K562 (cell line): ENCODE measurements around the gene CRABP2. TPM values are rescaled to one million over a fixed set of nuclear protein-coding genes. Genes with fewer than 3 reads are reported as not detected.

Source experiments
- CGGBP1 ChIP-seq: fragments of 250-450 bp; sonication (Bioruptor Pico); IDR thresholded peaks from 2 replicates; pipeline ENCODE4 v1.9.0; 2021; ENCODE audit warnings: mild to moderate bottlenecking
- CREBBP ChIP-seq: IDR thresholded peaks from one replicate; pipeline ENCODE4 v1.6.1; 2012; ENCODE audit warnings: low read depth, mild to moderate bottlenecking, control low read depth, inconsistent platforms, low read length
- FOXP1 ChIP-seq: sonication (generic); formaldehyde crosslinking; IDR thresholded peaks from 2 replicates; pipeline ENCODE4 v1.8.0; 2022; ENCODE audit warnings: mild to moderate bottlenecking, missing genetic modification reagents
- HNRNPK ChIP-seq: fragments of 200-400 bp; formaldehyde crosslinking; IDR thresholded peaks from one replicate; pipeline ENCODE4 v1.6.1; 2018; ENCODE audit warnings: mild to moderate bottlenecking, low read depth, low read length; ENCODE audit not compliant: poor library complexity, severe bottlenecking
- KLF1 ChIP-seq: fragments of 450-650 bp; IDR thresholded peaks from 2 replicates; pipeline ENCODE4 v1.6.1; 2016; ENCODE audit warnings: missing genetic modification characterization, missing compliant biosample characterization
- MAZ ChIP-seq, 2 experiments: fragments of 450-650 bp in 1 of 2; sonication (generic) in 1 of 2; formaldehyde crosslinking; IDR thresholded peaks in 1 of 2; conservative IDR thresholded peaks in 1 of 2; 2 replicates each; pipeline versions ENCODE4 v1.4.0 to v1.5.0; 2020; ENCODE audit warnings: mild to moderate bottlenecking in 1 of 2, missing genetic modification reagents in 1 of 2
- NR2C2 ChIP-seq, 2 experiments: fragments of 200-800 bp in 1 of 2; sonication (Bioruptor generic) in 1 of 2; sonication (generic) in 1 of 2; formaldehyde crosslinking in 1 of 2; IDR thresholded peaks; 2 replicates each; pipeline versions ENCODE4 v1.6.1 to v1.8.0; 2016 to 2022; ENCODE audit warnings: mild to moderate bottlenecking in 1 of 2, missing compliant biosample characterization in 1 of 2, missing genetic modification characterization in 1 of 2, missing genetic modification reagents in 1 of 2
- NR3C1 ChIP-seq: sonication (generic); formaldehyde crosslinking; IDR thresholded peaks from 2 replicates; pipeline ENCODE4 v1.8.1; 2022; ENCODE audit warnings: missing genetic modification reagents
- NR4A1 ChIP-seq, 2 experiments: fragments of 250-450 bp in 1 of 2; fragments of 450-650 bp in 1 of 2; sonication (Bioruptor Pico) in 1 of 2; IDR thresholded peaks; 2 replicates each; pipeline versions ENCODE4 v1.4.0 to v1.6.1; 2016 to 2020; ENCODE audit warnings: mild to moderate bottlenecking in 2 of 2, missing compliant biosample characterization in 1 of 2, missing genetic modification characterization in 1 of 2, moderate library complexity in 1 of 2
- PREB ChIP-seq: sonication (generic); formaldehyde crosslinking; IDR thresholded peaks from 2 replicates; pipeline ENCODE4 v1.8.1; 2023; ENCODE audit warnings: mild to moderate bottlenecking, missing genetic modification reagents
- RNF219 ChIP-seq: fragments of 250-450 bp; sonication (Bioruptor Pico); IDR thresholded peaks from 2 replicates; pipeline ENCODE4 v1.5.0; 2022; ENCODE audit warnings: mild to moderate bottlenecking
- SETDB1 ChIP-seq: IDR thresholded peaks from one replicate; pipeline ENCODE4 v1.6.1; 2012; ENCODE audit warnings: low read length, control low read depth, inconsistent platforms
- SFPQ ChIP-seq: fragments of 200-400 bp; formaldehyde crosslinking; IDR thresholded peaks from 2 replicates; pipeline ENCODE4 v1.6.1; 2017; ENCODE audit warnings: mild to moderate bottlenecking, low read depth, low read length, moderate library complexity
- TBL1XR1 ChIP-seq, 2 experiments: IDR thresholded peaks; 2 replicates each; pipeline ENCODE4 v1.6.1; 2012; ENCODE audit warnings: improper control_type of control experiment in 2 of 2, low read length in 2 of 2, mild to moderate bottlenecking in 1 of 2
- TEAD1 ChIP-seq, 2 experiments: fragments of 450-650 bp in 1 of 2; sonication (generic) in 1 of 2; formaldehyde crosslinking; IDR thresholded peaks; 2 replicates each; pipeline versions ENCODE4 v1.4.0 to v1.8.0; 2020 to 2022; ENCODE audit warnings: mild to moderate bottlenecking in 2 of 2, missing genetic modification reagents in 1 of 2
- TEAD4 ChIP-seq, 2 experiments: sonication (generic) in 1 of 2; formaldehyde crosslinking in 1 of 2; IDR thresholded peaks; 2 replicates each; pipeline versions ENCODE4 v1.6.1 to v1.8.0; 2012 to 2022; ENCODE audit warnings: borderline replicate concordance in 1 of 2, inconsistent platforms in 1 of 2, low read length in 1 of 2, mild to moderate bottlenecking in 1 of 2, missing genetic modification reagents in 1 of 2
- ZBTB7A ChIP-seq: IDR thresholded peaks from 2 replicates; pipeline ENCODE4 v1.6.1; 2011; ENCODE audit warnings: low read depth, mild to moderate bottlenecking, low read length, moderate library complexity, borderline replicate concordance; ENCODE audit not compliant: control insufficient read depth
- ZNF41 ChIP-seq: fragments of 250-450 bp; sonication (Bioruptor Pico); conservative IDR thresholded peaks from 2 replicates; pipeline ENCODE4 v1.4.0; 2020; ENCODE audit warnings: mild to moderate bottlenecking
- ZNF551 ChIP-seq: fragments of 250-450 bp; sonication (Bioruptor Pico); IDR thresholded peaks from 2 replicates; pipeline ENCODE4 v1.5.0; 2021; ENCODE audit warnings: mild to moderate bottlenecking, moderate library complexity
- ZNF696 ChIP-seq: fragments of 250-450 bp; sonication (Bioruptor Pico); conservative IDR thresholded peaks from 2 replicates; pipeline ENCODE4 v1.4.0; 2020; ENCODE audit warnings: mild to moderate bottlenecking, moderate library complexity
- polyA plus RNA-seq, 8 experiments: library from polyadenylated mRNA; depleted of rRNA in 4 of 8; stranded (reverse) in 5 of 8; unstranded in 3 of 8; fragments of >200 nt; fragmentation: Nextera tagmentation in 2 of 8; fragmentation: Illumina TruSeq in 1 of 8; extraction: Ambion mirVana in 2 of 8; extraction: Trizol in 1 of 8; gene quantifications; 2 replicates each; pipeline versions ENCODE4 v1.2.1 to v1.2.3, GENCODE V29; 2011 to 2014; ENCODE audit warnings: inconsistent platforms in 1 of 8, missing spikeins in 1 of 8
- total RNA-seq, 7 experiments: library from RNA; depleted of rRNA in 6 of 7; stranded (reverse); fragments of >200 nt in 6 of 7; fragmentation: Illumina TruSeq in 2 of 7; extraction: Trizol in 2 of 7; gene quantifications; 2 replicates each; pipeline versions ENCODE4 v1.2.1 to v1.2.3, GENCODE V29; 2011 to 2021; ENCODE audit warnings: low replicate concordance in 1 of 7

CRABP2 gene
- total and polyA plus RNA-seq, 9 of the 15 experiments (the other 6 are each of a cell fraction or from before 2014, with no cell fraction given) = 0.30 to 2.5 (median 0.82) TPM

GRCh38 chr1:156747742-156748669 lies 42.6 kb upstream of the CRABP2 start (continued):
- TF ChIP-seq TEAD4 (IDR thresholded peaks at IDR 0.05; ENCODE audit: low read length) (no peak), TEAD4 (CRISPR knock-in tag; IDR thresholded peaks at IDR 0.05; ENCODE audit: borderline replicate concordance) (no peak), KLF1 (tag) (no peak), HNRNPK (no peak), ZBTB7A (peak; percentile 40; the same call in 1 of the 2 replicates), NR4A1 (CRISPR knock-in tag; IDR thresholded peaks at IDR 0.05) (no peak), NR4A1 (tag; IDR thresholded peaks at IDR 0.05) (0 out of 2 replicates have a peak, but pooled peaks have one; percentile 9), NR3C1 (CRISPR knock-in tag) (no peak), SETDB1 (no peak), NR2C2 (CRISPR knock-in tag; IDR thresholded peaks at IDR 0.05) (0 out of 2 replicates have a peak, but pooled peaks have one; percentile 15), NR2C2 (tag; IDR thresholded peaks at IDR 0.05) (no peak), FOXP1 (no peak), MAZ (CRISPR knock-in tag; conservative IDR thresholded peaks at IDR 0.05 in 1 of 2, IDR thresholded peaks at IDR 0.05 in 1 of 2) (no peak), PREB (CRISPR knock-in tag) (no peak), TEAD1 (CRISPR knock-in tag; IDR thresholded peaks at IDR 0.05) (no peak), SFPQ (no peak), ZNF551 (CRISPR knock-in tag) (no peak), RNF219 (CRISPR knock-in tag) (no peak), ZNF696 (CRISPR knock-in tag) (no peak), CGGBP1 (CRISPR knock-in tag) (no peak), CREBBP (no peak), TBL1XR1 (IDR thresholded peaks at IDR 0.05; ENCODE audit: low read length in 2 of 2) (no peak), ZNF41 (CRISPR knock-in tag) (no peak)
